GM19438 (cell line): ENCODE data around the gene MYOM1.

Experiments used
- ATAC-seq: cut with Tn5 transposase; IDR thresholded peaks from one replicate; pipeline ENCODE4 v1.9.1; 2021; ENCODE audit warnings: low read depth; ENCODE audit not compliant: unreplicated experiment

The MYOM1 gene

GRCh38 chr18:3219631-3220335 is at the start of gene MYOM1:
TSS of gene MYOM1 (minus strand) at chr18:3219968. CDS start at chr18:3215223, 4,745 bp downstream.
- ATAC-seq: no peak

GRCh38 chr18:3269241-3269913 is 49.6 kb upstream of the MYOM1 start:
- ATAC-seq: no peak

- ATAC-seq: no peak
These were observed 48.5 kb upstream of the MYOM1 start for GRCh38 chr18:3268306-3268705.

- ATAC-seq: no peak
These were observed 46.4 kb upstream of the MYOM1 start for GRCh38 chr18:3266062-3266608.

- no peak for ATAC-seq
These were observed 45.8 kb upstream of the MYOM1 start for GRCh38 chr18:3265564-3266033.

GRCh38 chr18:3264362-3264761 is 44.6 kb upstream of the MYOM1 start:
- no peak for ATAC-seq

- no peak for ATAC-seq
These were observed 43.4 kb upstream of the MYOM1 start for GRCh38 chr18:3263132-3263700.

- ATAC-seq: peak; percentile 6
These were observed 42.7 kb upstream of the MYOM1 start for GRCh38 chr18:3262234-3263131.

GRCh38 chr18:3261373-3262233 is 41.8 kb upstream of the MYOM1 start, which contains the start of gene MYL12B:
TSS of gene MYL12B (plus strand) at chr18:3262133. CDS start at chr18:3272899, 10,766 bp downstream.
- ATAC-seq: peak; percentile 84

GRCh38 chr18:3260995-3261372 is 41.2 kb upstream of the MYOM1 start:
- ATAC-seq: no peak

- ATAC-seq: no peak
These were observed 37.9 kb upstream of the MYOM1 start for GRCh38 chr18:3257627-3258120.

- ATAC-seq: no peak
These were observed 37.2 kb upstream of the MYOM1 start for GRCh38 chr18:3256693-3257626.

GRCh38 chr18:3255611-3256165 is 35.9 kb upstream of the MYOM1 start:
- ATAC-seq: no peak

- ATAC-seq: no peak
These were observed 35.0 kb upstream of the MYOM1 start for GRCh38 chr18:3254725-3255124.

GRCh38 chr18:3252843-3253242 is 33.1 kb upstream of the MYOM1 start:
- ATAC-seq: no peak

- no peak for ATAC-seq
These were observed 32.2 kb upstream of the MYOM1 start for GRCh38 chr18:3251963-3252277.

GRCh38 chr18:3251249-3251962 is 31.6 kb upstream of the MYOM1 start:
- ATAC-seq: no peak
